Left ventricle myocardium superior (tissue), 1 donor: ENCODE data around the gene SDK2. TPM values are rescaled to one million over a fixed set of nuclear protein-coding genes. Genes with fewer than 3 reads are reported as not detected.
"Not testable (repeated sequence)": the region's sequence is repeated elsewhere in the genome, so short reads cannot be mapped to it uniquely, and the experiment has no call there.

Experiments used
- ATAC-seq: fragments of 200-7000 bp; cut with Tn5 transposase; one replicate; pipeline ENCODE4 v1.9.1; 2020; ENCODE audit warnings: mild to moderate bottlenecking, moderate library complexity
- DNase-seq: peaks from one replicate; pipeline ENCODE4 v3.0.0-alpha.2; 2020
- intact Hi-C: fragments of 100-400 bp; cut with micrococcal nuclease; formaldehyde crosslinking; loops from one replicate; pipeline ENCODE4 v1.11.0; 2022
- total RNA-seq: library from RNA; stranded (reverse); fragmentation: NEBNext Ultra II Directional; extraction: Animal tissue kit (Norgen Biotek cat#: 25700); gene quantifications from one replicate; pipeline ENCODE4 v1.2.1, GENCODE V29; 2021
- donor health status: DM: no; HTN: yes; CAD: no; lungs with severe emphysema.

SDK2 gene
- total RNA-seq, 1 donor from 2014 or later = 1.5 TPM

GRCh38 chr17:73455050-73455687 lies 189.1 kb downstream of the SDK2 start:
- ATAC-seq (no peak), DNase-seq (no peak)
- intact Hi-C loops = no loop called here

- intact Hi-C loops, DNase-seq, ATAC-seq: not testable (repeated sequence)
Measured at GRCh38 chr17:73453494-73453893, 190.8 kb downstream of the SDK2 start.

GRCh38 chr17:73453090-73453489 lies 191.2 kb downstream of the SDK2 start:
- DNase-seq (no peak), ATAC-seq (no peak)
- intact Hi-C loops = no loop called here

GRCh38 chr17:73452009-73452408 lies 192.2 kb downstream of the SDK2 start:
- DNase-seq (no peak), ATAC-seq (no peak)
- intact Hi-C loops = no loop called here

GRCh38 chr17:73447319-73447718 lies 196.9 kb downstream of the SDK2 start:
- intact Hi-C loops = no loop called here
- ATAC-seq = no peak
- DNase-seq = no peak

GRCh38 chr17:73446617-73447016 lies 197.6 kb downstream of the SDK2 start:
- DNase-seq (no peak), ATAC-seq (peak; percentile 38)
- intact Hi-C loops = no loop called here

- intact Hi-C loops = no loop called here
- DNase-seq (no peak), ATAC-seq (no peak)
Measured at GRCh38 chr17:73445466-73445865, 198.8 kb downstream of the SDK2 start.

GRCh38 chr17:73444021-73444420 lies 200.2 kb downstream of the SDK2 start:
- intact Hi-C loops = no loop called here
- DNase-seq = no peak

GRCh38 chr17:73439597-73439996 lies 204.6 kb downstream of the SDK2 start:
- intact Hi-C loops = no loop called here
- DNase-seq (peak; percentile 4), ATAC-seq (no peak)

More at GRCh38 chr17:73444021-73444420, 200.2 kb downstream of the SDK2 start:
- no peak for ATAC-seq

- intact Hi-C loops = no loop called here
Measured at GRCh38 chr17:73437826-73438225, 206.4 kb downstream of the SDK2 start.

GRCh38 chr17:73436954-73437353 lies 207.3 kb downstream of the SDK2 start:
- intact Hi-C loops = no loop called here
- DNase-seq (no peak), ATAC-seq (no peak)

More at GRCh38 chr17:73437826-73438225, 206.4 kb downstream of the SDK2 start:
- ATAC-seq (no peak), DNase-seq (peak; percentile 9)

- ATAC-seq = no peak
- intact Hi-C loops = no loop called here
- peak; percentile 23 for DNase-seq
Measured at GRCh38 chr17:73435412-73435811, 208.8 kb downstream of the SDK2 start.

GRCh38 chr17:73434154-73434553 lies 210.1 kb downstream of the SDK2 start:
- peak; percentile 18 for DNase-seq
- no peak for ATAC-seq
- intact Hi-C loops = no loop called here

- intact Hi-C loops = no loop called here
- peak; percentile 22 for DNase-seq
- no peak for ATAC-seq
Measured at GRCh38 chr17:73433501-73433900, 210.7 kb downstream of the SDK2 start.

- intact Hi-C loops = no loop called here
- ATAC-seq (no peak), DNase-seq (peak; percentile 2)
Measured at GRCh38 chr17:73432624-73433190, 211.5 kb downstream of the SDK2 start.

- intact Hi-C loops = no loop called here
- ATAC-seq (no peak), DNase-seq (peak; percentile 19)
Measured at GRCh38 chr17:73431401-73432205, 212.6 kb downstream of the SDK2 start.

GRCh38 chr17:73430848-73431247 lies 213.4 kb downstream of the SDK2 start:
- intact Hi-C loops = no loop called here

GRCh38 chr17:73430165-73430680 lies 214.0 kb downstream of the SDK2 start:
- ATAC-seq (no peak), DNase-seq (peak; percentile 15)
- intact Hi-C loops = no loop called here

More at GRCh38 chr17:73430848-73431247, 213.4 kb downstream of the SDK2 start:
- ATAC-seq = peak; percentile 20
- DNase-seq = peak; percentile 25

- peak; percentile 94 for DNase-seq
- intact Hi-C loops = loop anchor here (10.0 kb wide), 1 partner anchor 285 kb away; no protein-coding TSS in a partner anchor
Measured at GRCh38 chr17:73429440-73430164, 214.6 kb downstream of the SDK2 start.

More at GRCh38 chr17:73429440-73430164, 214.6 kb downstream of the SDK2 start:
- peak; percentile 97 for ATAC-seq
